ENCODE measurements around the gene CAMK4. TPM values are rescaled to one million over a fixed set of nuclear protein-coding genes. Genes with fewer than 3 reads are reported as not detected.

Gene CAMK4
- total RNA-seq, 1 experiment from 2014 or later: 10.6 TPM

DNA sequence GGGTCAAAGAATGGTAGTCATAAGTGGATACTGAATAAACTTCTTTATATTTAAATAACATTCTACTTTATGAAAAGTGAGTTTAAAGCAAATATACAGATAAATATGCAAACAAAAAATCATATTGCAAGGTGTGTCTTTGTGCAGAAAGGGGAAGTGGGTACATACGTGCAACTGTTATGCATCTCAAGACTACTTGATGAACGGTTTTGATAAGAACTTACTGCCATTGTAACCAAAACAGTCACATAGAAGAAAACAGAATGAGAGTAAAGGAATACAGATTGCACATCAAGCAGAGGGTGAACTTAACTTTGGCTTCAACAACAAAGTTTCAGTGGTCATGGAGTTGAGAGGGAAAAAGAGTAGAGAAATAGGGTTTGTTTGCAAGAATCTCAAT lies 9.9 kb downstream of the CAMK4 start:
- no peak overlapping the region for H3K27ac Mint-ChIP-seq
- POLR2A ChIA-PET: no interaction called here
- no peak for ATAC-seq
- CTCF ChIA-PET: no interaction called here
- H3K4me1 Mint-ChIP-seq: peaks cover 4% of the 10 kb centered on the region
- no peaks in the 10 kb centered on the region for H3K9me3 Mint-ChIP-seq
- TF ChIP-seq FOXK1 (CRISPR knock-in tag; IDR thresholded peaks at IDR 0.05) (no peak), ZSCAN18 (CRISPR knock-in tag; IDR thresholded peaks at IDR 0.05) (no peak), MAX (CRISPR knock-in tag; IDR thresholded peaks at IDR 0.05) (no peak)
- DNase-seq (ENCODE audit: low spot score): no peak
- H3K27me3 Mint-ChIP-seq (ENCODE audit: low read depth): no peaks in the 10 kb centered on the region
- H3K4me3 Mint-ChIP-seq: no peak overlapping the region
- H3K36me3 Mint-ChIP-seq: no peaks in the 10 kb centered on the region

DNA sequence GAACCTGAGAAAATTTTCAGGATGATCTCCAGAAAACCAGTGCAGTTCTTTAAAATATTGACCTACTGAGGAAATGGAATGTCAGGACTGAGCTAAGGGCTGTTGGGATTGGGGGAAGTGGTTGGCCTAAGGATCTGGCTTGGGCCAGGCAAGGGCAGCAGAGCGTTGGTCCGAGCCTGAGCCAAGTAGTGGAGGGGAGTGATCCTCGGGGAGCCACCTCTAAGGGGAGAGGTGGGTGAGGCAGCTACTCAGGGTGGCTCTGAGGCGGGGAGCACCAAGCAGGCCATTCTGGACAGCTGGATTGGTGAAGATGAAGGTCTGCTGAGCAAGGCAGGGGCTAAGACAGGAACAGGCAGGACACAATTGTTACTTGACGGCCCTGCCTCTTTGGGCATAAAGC lies 11.5 kb downstream of the CAMK4 start:
- Mint-ChIP-seq H3K27ac (no peak overlapping the region), H3K27me3 (ENCODE audit: low read depth) (no peaks in the 10 kb centered on the region), H3K4me1 (no peaks in the 10 kb centered on the region), H3K36me3 (no peaks in the 10 kb centered on the region), H3K4me3 (no peak overlapping the region), H3K9me3 (no peaks in the 10 kb centered on the region)
- no peak for TF ChIP-seq FOXK1 (CRISPR knock-in tag; IDR thresholded peaks at IDR 0.05)
- TF ChIP-seq AR (CRISPR knock-in tag; IDR thresholded peaks at IDR 0.05): no peak
- TF ChIP-seq NFYB (CRISPR knock-in tag; conservative IDR thresholded peaks at IDR 0.05; ENCODE audit: low read depth): no peak
- TF ChIP-seq ATF1 (CRISPR knock-in tag; IDR thresholded peaks at IDR 0.05): no peak
- no peak for TF ChIP-seq CREM (CRISPR knock-in tag; IDR thresholded peaks at IDR 0.05)
- no peak for TF ChIP-seq STAT6 (CRISPR knock-in tag; conservative IDR thresholded peaks at IDR 0.05; ENCODE audit: low read depth)
- TF ChIP-seq JAZF1 (CRISPR knock-in tag; IDR thresholded peaks at IDR 0.05): no peak
- TF ChIP-seq, protein P1, sequence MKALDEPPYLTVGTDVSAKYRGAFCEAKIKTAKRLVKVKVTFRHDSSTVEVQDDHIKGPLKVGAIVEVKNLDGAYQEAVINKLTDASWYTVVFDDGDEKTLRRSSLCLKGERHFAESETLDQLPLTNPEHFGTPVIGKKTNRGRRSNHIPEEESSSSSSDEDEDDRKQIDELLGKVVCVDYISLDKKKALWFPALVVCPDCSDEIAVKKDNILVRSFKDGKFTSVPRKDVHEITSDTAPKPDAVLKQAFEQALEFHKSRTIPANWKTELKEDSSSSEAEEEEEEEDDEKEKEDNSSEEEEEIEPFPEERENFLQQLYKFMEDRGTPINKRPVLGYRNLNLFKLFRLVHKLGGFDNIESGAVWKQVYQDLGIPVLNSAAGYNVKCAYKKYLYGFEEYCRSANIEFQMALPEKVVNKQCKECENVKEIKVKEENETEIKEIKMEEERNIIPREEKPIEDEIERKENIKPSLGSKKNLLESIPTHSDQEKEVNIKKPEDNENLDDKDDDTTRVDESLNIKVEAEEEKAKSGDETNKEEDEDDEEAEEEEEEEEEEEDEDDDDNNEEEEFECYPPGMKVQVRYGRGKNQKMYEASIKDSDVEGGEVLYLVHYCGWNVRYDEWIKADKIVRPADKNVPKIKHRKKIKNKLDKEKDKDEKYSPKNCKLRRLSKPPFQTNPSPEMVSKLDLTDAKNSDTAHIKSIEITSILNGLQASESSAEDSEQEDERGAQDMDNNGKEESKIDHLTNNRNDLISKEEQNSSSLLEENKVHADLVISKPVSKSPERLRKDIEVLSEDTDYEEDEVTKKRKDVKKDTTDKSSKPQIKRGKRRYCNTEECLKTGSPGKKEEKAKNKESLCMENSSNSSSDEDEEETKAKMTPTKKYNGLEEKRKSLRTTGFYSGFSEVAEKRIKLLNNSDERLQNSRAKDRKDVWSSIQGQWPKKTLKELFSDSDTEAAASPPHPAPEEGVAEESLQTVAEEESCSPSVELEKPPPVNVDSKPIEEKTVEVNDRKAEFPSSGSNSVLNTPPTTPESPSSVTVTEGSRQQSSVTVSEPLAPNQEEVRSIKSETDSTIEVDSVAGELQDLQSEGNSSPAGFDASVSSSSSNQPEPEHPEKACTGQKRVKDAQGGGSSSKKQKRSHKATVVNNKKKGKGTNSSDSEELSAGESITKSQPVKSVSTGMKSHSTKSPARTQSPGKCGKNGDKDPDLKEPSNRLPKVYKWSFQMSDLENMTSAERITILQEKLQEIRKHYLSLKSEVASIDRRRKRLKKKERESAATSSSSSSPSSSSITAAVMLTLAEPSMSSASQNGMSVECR (CRISPR knock-in tag; IDR thresholded peaks at IDR 0.05; ENCODE audit: borderline replicate concordance): no peak
- TF ChIP-seq MXD4 (CRISPR knock-in tag; IDR thresholded peaks at IDR 0.05; ENCODE audit: borderline replicate concordance): no peak
- TF ChIP-seq NR2C2 (CRISPR knock-in tag; IDR thresholded peaks at IDR 0.05): no peak
- no peak for TF ChIP-seq ZNF425 (CRISPR knock-in tag; conservative IDR thresholded peaks at IDR 0.05)
- CTCF ChIA-PET: no interaction called here
- ATAC-seq (no peak; the same call in 1 of the 2 replicates), DNase-seq (ENCODE audit: low spot score) (no peak)
- POLR2A ChIA-PET: interaction anchor here (0.5 kb wide), 1 partner anchor 12 kb away, joined by 3 read pairs; no protein-coding TSS in a partner anchor
